K562 (cell line): ENCODE measurements around the gene PKHD1. TPM values are rescaled to one million over a fixed set of nuclear protein-coding genes. Genes with fewer than 3 reads are reported as not detected.

ENCODE experiments used
- ATAC-seq: fragments of 200-7000 bp; cut with Tn5 transposase; 3 replicates; pipeline ENCODE4 v1.9.1; 2020; ENCODE audit warnings: moderate library complexity
- BruUV-seq: library from RNA; stranded (reverse); fragments of 400-500 nt; replicated peaks from 2 replicates; lab custom pipeline; 2021; lab: Mats Ljungman, UMichigan
- CTCF ChIA-PET: fragments of 300-600 bp; formaldehyde crosslinking; extraction: SDS; loops from one replicate; lab custom pipeline; 2021; ENCODE audit warnings: low intra/inter-chr PET ratio; lab: Yijun Ruan, JAX
- POLR2A ChIA-PET: fragments of 300-600, 350-650 bp; sonication (Branson Sonifier 250); formaldehyde crosslinking; extraction: SDS; loops from one replicate; lab custom pipeline; 2021; ENCODE audit warnings: antibody characterized with exemption, inconsistent platforms; lab: Yijun Ruan, JAX
- DNase-seq, 4 experiments: peaks; one replicate each; pipeline versions ENCODE4 v3.0.0 to v3.0.0-alpha.2; 2011 to 2018; ENCODE audit warnings: low spot score in 3 of 4, mixed read lengths in 3 of 4; ENCODE audit errors: extremely low read depth in 1 of 4
- FAIRE-seq: peaks from 2 replicates; lab custom pipeline; 2011; peaks lifted over from hg19 to GRCh38; lab: Jason Lieb, UNC
- H2AFZ ChIP-seq: 2 replicates; pipeline ENCODE4 v1.6.0; 2011; ENCODE audit warnings: low read depth, low read length, control low read depth, inconsistent platforms
- H3K27ac ChIP-seq: fragments of 200-600 bp; 3 replicates; pipeline ENCODE4 v1.8.0; 2011; ENCODE audit warnings: low read depth, mild to moderate bottlenecking, control low read depth, inconsistent platforms, low read length, moderate library complexity, mixed read lengths; ENCODE audit errors: extremely low read depth
- H3K27me3 ChIP-seq, 2 experiments: fragments of 300-600 bp in 1 of 2; 2 replicates in 1 of 2; 3 replicates in 1 of 2; pipeline versions ENCODE4 v1.6.0 to v1.8.0; 2011; ENCODE audit warnings: inconsistent platforms in 2 of 2, low read length in 2 of 2, mild to moderate bottlenecking in 1 of 2, mixed read lengths in 1 of 2, moderate library complexity in 1 of 2; ENCODE audit not compliant: control insufficient read depth in 2 of 2, insufficient read depth in 2 of 2
- H3K36me3 ChIP-seq: fragments of 300-600 bp; 3 replicates; pipeline ENCODE4 v1.8.0; 2011; ENCODE audit warnings: mild to moderate bottlenecking, low read length, inconsistent platforms; ENCODE audit not compliant: control insufficient read depth, insufficient read depth
- H3K4me1 ChIP-seq, 2 experiments: fragments of 200-600 bp in 1 of 2; replicated peaks in 1 of 2; 2 replicates in 1 of 2; 3 replicates in 1 of 2; pipeline versions ENCODE4 v1.5.1 to v1.8.0; 2011; ENCODE audit warnings: inconsistent platforms in 2 of 2, low read length in 2 of 2, mild to moderate bottlenecking in 1 of 2, mixed read lengths in 1 of 2, moderate library complexity in 1 of 2; ENCODE audit not compliant: control insufficient read depth in 2 of 2, insufficient read depth in 2 of 2
- H3K4me2 ChIP-seq: 2 replicates; pipeline ENCODE4 v1.6.1; 2011; ENCODE audit warnings: low read length, control low read depth, inconsistent platforms, mixed read lengths; ENCODE audit not compliant: insufficient read depth
- H3K4me3 ChIP-seq: fragments of 200-600 bp; sonication (generic), shearing (Covaris generic); 2 replicates; pipeline ENCODE4 v1.5.1; 2016; ENCODE audit warnings: control low read depth, inconsistent platforms
- H3K79me2 ChIP-seq: fragments of 200-600 bp; 3 replicates; pipeline ENCODE4 v1.8.0; 2011; ENCODE audit warnings: low read length, inconsistent platforms; ENCODE audit not compliant: control insufficient read depth, insufficient read depth
- H3K9ac ChIP-seq, 2 experiments: 2 replicates each; pipeline versions ENCODE4 v1.6.0 to v1.6.1; 2011; ENCODE audit warnings: low read depth in 2 of 2, low read length in 2 of 2, control low read depth in 1 of 2, inconsistent platforms in 1 of 2, mild to moderate bottlenecking in 1 of 2, mixed read lengths in 1 of 2; ENCODE audit not compliant: insufficient read depth in 1 of 2
- H3K9me1 ChIP-seq: one replicate; pipeline ENCODE4 v1.6.0; 2011; ENCODE audit warnings: inconsistent platforms, mild to moderate bottlenecking, low read length, moderate library complexity; ENCODE audit not compliant: control insufficient read depth, insufficient read depth
- H3K9me3 ChIP-seq: replicated peaks from 2 replicates; pipeline ENCODE4 v1.5.1; 2011; ENCODE audit warnings: low read depth, low read length, inconsistent platforms; ENCODE audit not compliant: control insufficient read depth, insufficient read depth
- H4K20me1 ChIP-seq: replicated peaks from 2 replicates; pipeline ENCODE4 v1.6.1; 2011; ENCODE audit warnings: low read length, inconsistent platforms, mixed read lengths; ENCODE audit not compliant: control insufficient read depth, insufficient read depth
- ARNT ChIP-seq, 2 experiments: fragments of 450-650 bp; IDR thresholded peaks; 2 replicates each; pipeline ENCODE4 v1.6.1; 2016; ENCODE audit warnings: mild to moderate bottlenecking in 1 of 2
- BACH1 ChIP-seq: fragments of 200-800 bp; sonication (Bioruptor generic); IDR thresholded peaks from 2 replicates; pipeline ENCODE4 v1.6.1; 2016; ENCODE audit warnings: missing genetic modification characterization, missing compliant biosample characterization
- CREM ChIP-seq: IDR thresholded peaks from 2 replicates; pipeline ENCODE4 v1.6.1; 2014; ENCODE audit warnings: antibody characterized with exemption, low read depth
- CXXC5 ChIP-seq: fragments of 250-450 bp; sonication (Bioruptor Pico); IDR thresholded peaks from 2 replicates; pipeline ENCODE4 v1.8.0; 2022; ENCODE audit warnings: inconsistent platforms, mild to moderate bottlenecking, moderate library complexity
- GTF2E2 ChIP-seq: fragments of 200-800 bp; sonication (Bioruptor generic); IDR thresholded peaks from 2 replicates; pipeline ENCODE4 v1.6.1; 2016; ENCODE audit warnings: missing genetic modification characterization, missing compliant biosample characterization
- IRF2 ChIP-seq: sonication (generic); formaldehyde crosslinking; IDR thresholded peaks from 2 replicates; pipeline ENCODE4 v1.8.1; 2022; ENCODE audit warnings: mild to moderate bottlenecking, missing genetic modification reagents
- PURB ChIP-seq: sonication (generic); formaldehyde crosslinking; IDR thresholded peaks from 2 replicates; pipeline ENCODE4 v1.9.0; 2021; ENCODE audit warnings: low read depth, mild to moderate bottlenecking, missing genetic modification reagents
- SAFB2 ChIP-seq: fragments of 200-400 bp; formaldehyde crosslinking; IDR thresholded peaks from 2 replicates; pipeline ENCODE4 v1.6.1; 2018; ENCODE audit warnings: borderline replicate concordance, low read length, low read depth, moderate library complexity; ENCODE audit not compliant: severe bottlenecking
- ZNF408 ChIP-seq: fragments of 250-450 bp; sonication (Bioruptor Pico); IDR thresholded peaks from 2 replicates; pipeline ENCODE4 v1.4.0; 2020; ENCODE audit warnings: low read depth, mild to moderate bottlenecking, moderate library complexity
- ZNF41 ChIP-seq: fragments of 250-450 bp; sonication (Bioruptor Pico); conservative IDR thresholded peaks from 2 replicates; pipeline ENCODE4 v1.4.0; 2020; ENCODE audit warnings: mild to moderate bottlenecking
- ZNF699 ChIP-seq: fragments of 250-450 bp; sonication (Bioruptor Pico); IDR thresholded peaks from 2 replicates; pipeline ENCODE4 v1.8.0; 2021; ENCODE audit warnings: mild to moderate bottlenecking, moderate library complexity; ENCODE audit not compliant: insufficient replicate concordance
- WGBS: fragments of 100-300 bp; shearing (Covaris generic); methylation state at CpG from one replicate; pipeline ENCODE4 v1.1.6; 2016; ENCODE audit warnings: low coverage, mixed read lengths; ENCODE audit not compliant: insufficient coverage; ENCODE audit errors: missing lambda C conversion rate; 5-methylcytosine and 5-hydroxymethylcytosine counted together
- in situ Hi-C: fragments of 300-500 bp; cut with MboI; formaldehyde crosslinking; loops from 4 replicates; pipeline ENCODE4 v1.15.0; 2018; ENCODE audit warnings: inconsistent platforms, mixed read lengths
- intact Hi-C: fragments of 100-400 bp; cut with micrococcal nuclease; formaldehyde crosslinking; loops from 2 replicates; pipeline ENCODE4 v1.14.2; 2022
- polyA plus RNA-seq, 8 experiments: library from polyadenylated mRNA; depleted of rRNA in 4 of 8; stranded (reverse) in 5 of 8; unstranded in 3 of 8; fragments of >200 nt; fragmentation: Nextera tagmentation in 2 of 8; fragmentation: Illumina TruSeq in 1 of 8; extraction: Ambion mirVana in 2 of 8; extraction: Trizol in 1 of 8; gene quantifications; 2 replicates each; pipeline versions ENCODE4 v1.2.1 to v1.2.3, GENCODE V29; 2011 to 2014; ENCODE audit warnings: inconsistent platforms in 1 of 8, missing spikeins in 1 of 8
- total RNA-seq, 7 experiments: library from RNA; depleted of rRNA in 6 of 7; stranded (reverse); fragments of >200 nt in 6 of 7; fragmentation: Illumina TruSeq in 2 of 7; extraction: Trizol in 2 of 7; gene quantifications; 2 replicates each; pipeline versions ENCODE4 v1.2.1 to v1.2.3, GENCODE V29; 2011 to 2021; ENCODE audit warnings: low replicate concordance in 1 of 7
- TF ChIP-seq, protein P1 (sequence below): sonication (generic); formaldehyde crosslinking; IDR thresholded peaks from 2 replicates; pipeline ENCODE4 v1.8.0; 2022; ENCODE audit warnings: mild to moderate bottlenecking, missing genetic modification reagents
- TF ChIP-seq, protein P2 (sequence below): fragments of 250-450 bp; sonication (Bioruptor Pico); IDR thresholded peaks from 2 replicates; pipeline ENCODE4 v1.5.0; 2020; ENCODE audit warnings: mild to moderate bottlenecking

PKHD1 gene
- total and polyA plus RNA-seq, 9 of the 15 experiments (the other 6 are each of a cell fraction or from before 2014, with no cell fraction given): 0.01 to 0.04 (median 0.01) TPM; not detected in 6

DNA sequence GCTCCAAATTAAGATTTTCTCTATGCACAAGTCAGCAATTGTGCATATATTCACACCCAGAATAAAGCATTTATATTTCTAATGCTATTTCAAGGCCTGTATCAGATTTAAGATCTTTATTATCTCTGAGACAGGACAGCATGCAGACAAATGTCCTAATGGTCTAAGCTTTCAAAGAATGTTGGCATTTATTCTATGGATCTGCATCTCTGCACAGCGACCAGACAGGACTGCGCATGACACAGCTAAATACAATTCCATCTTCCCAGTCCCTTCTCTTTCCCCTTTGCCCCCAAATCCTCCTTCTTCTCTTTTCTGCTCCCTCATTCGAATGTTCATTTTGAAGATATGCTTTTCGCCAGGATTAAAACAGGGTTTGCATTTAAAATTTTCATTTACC, 478.5 kb downstream of the PKHD1 start:
- in situ Hi-C loops (no loop called here), intact Hi-C loops (no loop called here)
- Histone ChIP-seq H3K36me3 (no peaks in the 10 kb centered on the region), H3K9ac (no peak overlapping the region), H2AFZ (no peak overlapping the region), H3K27me3 (no peaks in the 10 kb centered on the region), H3K4me1 (no peaks in the 10 kb centered on the region), H3K4me3 (no peak overlapping the region), H3K27ac (no peak overlapping the region), H3K79me2 (no peaks in the 10 kb centered on the region), H4K20me1 (no peaks in the 10 kb centered on the region), H3K4me2 (no peak overlapping the region)
- FAIRE-seq: no peak
- POLR2A ChIA-PET: no interaction called here
- ATAC-seq: no peak
- DNase-seq: no peak
- no TSS peak for BruUV-seq
- 0% methylated on average over 4 of the region's 4 CpGs for whole genome bisulfite sequencing
- TF ChIP-seq GTF2E2 (tag) (no peak), PURB (CRISPR knock-in tag) (no peak), CREM (no peak), ARNT (IDR thresholded peaks at IDR 0.05) (no peak), ZNF41 (no peak), IRF2 (no peak), ZNF699 (no peak), ZNF408 (CRISPR knock-in tag) (no peak), CXXC5 (CRISPR knock-in tag) (no peak), SAFB2 (no peak), BACH1 (tag) (no peak)
- TF ChIP-seq, protein P1, sequence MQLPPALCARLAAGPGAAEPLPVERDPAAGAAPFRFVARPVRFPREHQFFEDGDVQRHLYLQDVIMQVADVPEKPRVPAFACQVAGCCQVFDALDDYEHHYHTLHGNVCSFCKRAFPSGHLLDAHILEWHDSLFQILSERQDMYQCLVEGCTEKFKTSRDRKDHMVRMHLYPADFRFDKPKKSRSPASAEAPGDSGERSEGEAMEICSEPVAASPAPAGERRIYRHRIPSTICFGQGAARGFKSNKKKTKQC: no peak
- TF ChIP-seq, protein P2, sequence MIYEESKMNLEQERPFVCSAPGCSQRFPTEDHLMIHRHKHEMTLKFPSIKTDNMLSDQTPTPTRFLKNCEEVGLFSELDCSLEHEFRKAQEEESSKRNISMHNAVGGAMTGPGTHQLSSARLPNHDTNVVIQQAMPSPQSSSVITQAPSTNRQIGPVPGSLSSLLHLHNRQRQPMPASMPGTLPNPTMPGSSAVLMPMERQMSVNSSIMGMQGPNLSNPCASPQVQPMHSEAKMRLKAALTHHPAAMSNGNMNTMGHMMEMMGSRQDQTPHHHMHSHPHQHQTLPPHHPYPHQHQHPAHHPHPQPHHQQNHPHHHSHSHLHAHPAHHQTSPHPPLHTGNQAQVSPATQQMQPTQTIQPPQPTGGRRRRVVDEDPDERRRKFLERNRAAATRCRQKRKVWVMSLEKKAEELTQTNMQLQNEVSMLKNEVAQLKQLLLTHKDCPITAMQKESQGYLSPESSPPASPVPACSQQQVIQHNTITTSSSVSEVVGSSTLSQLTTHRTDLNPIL (CRISPR knock-in tag): no peak
- TF ChIP-seq, all 486 proteins: peak for 0
- CTCF ChIA-PET: no interaction called here
- Histone ChIP-seq H3K9me1 (no peaks in the 10 kb centered on the region), H3K9me3 (no peaks in the 10 kb centered on the region)
